GM13976 (cell line): ENCODE results near the gene RNH1.

Experiments
- DNase-seq: peaks from one replicate; pipeline ENCODE4 v3.0.0; 2012; ENCODE audit warnings: low spot score
- CTCF ChIP-seq: IDR thresholded peaks from 2 replicates; pipeline ENCODE4 v1.5.1; 2012; ENCODE audit warnings: borderline replicate concordance, mild to moderate bottlenecking; ENCODE audit not compliant: insufficient read depth; ENCODE audit errors: extremely low read depth, missing control alignments, control extremely low read depth
- in situ Hi-C: fragments of 300-500 bp; cut with MboI; formaldehyde crosslinking; loops from one replicate; pipeline ENCODE4 v1.12.0; 2022; ENCODE audit warnings: low sequenced_read_pairs, mixed read lengths, inconsistent platforms; ENCODE audit not compliant: unreplicated experiment

Gene RNH1

GRCh38 chr11:456533-456932, 50.5 kb downstream of the RNH1 start:
- no peak for TF ChIP-seq CTCF
- peak; percentile 73 for DNase-seq
- in situ Hi-C loops: no loop called here

GRCh38 chr11:455566-456147, 51.4 kb downstream of the RNH1 start:
- no peak for DNase-seq
- in situ Hi-C loops: no loop called here
- TF ChIP-seq CTCF: no peak

- DNase-seq: no peak
- TF ChIP-seq CTCF: no peak
- in situ Hi-C loops: no loop called here
These were observed 52.1 kb downstream of the RNH1 start for GRCh38 chr11:454801-455565.

- TF ChIP-seq CTCF: no peak
- no peak for DNase-seq
- in situ Hi-C loops: no loop called here
These were observed 53.0 kb downstream of the RNH1 start for GRCh38 chr11:454043-454442.

GRCh38 chr11:453564-453963, 53.5 kb downstream of the RNH1 start:
- in situ Hi-C loops: no loop called here
- DNase-seq: no peak
- no peak for TF ChIP-seq CTCF

- in situ Hi-C loops: no loop called here
These were observed 54.0 kb downstream of the RNH1 start for GRCh38 chr11:452916-453527.

More at GRCh38 chr11:452916-453527, 54.0 kb downstream of the RNH1 start:
- no peak for DNase-seq
- TF ChIP-seq CTCF: no peak
